K562 (cell line): Measurements from ENCODE around the gene RNF223. TPM values are rescaled to one million over a fixed set of nuclear protein-coding genes. Genes with fewer than 3 reads are reported as not detected.
A peak's percentile ranks its signal among the peaks of the same experiment; 100 is the strongest.

Experiments
- GATAD2A ChIP-seq: fragments of 450-650 bp; IDR thresholded peaks from 2 replicates; pipeline ENCODE4 v1.6.1; 2017
- HLTF ChIP-seq: fragments of 450-650 bp; IDR thresholded peaks from 2 replicates; pipeline ENCODE4 v1.6.1; 2016
- KLF16 ChIP-seq: IDR thresholded peaks from 2 replicates; pipeline ENCODE4 v1.6.1; 2016; ENCODE audit warnings: antibody characterized with exemption
- MECOM ChIP-seq: fragments of 250-450 bp; sonication (Bioruptor Pico); IDR thresholded peaks from 2 replicates; pipeline ENCODE4 v1.8.0; 2022; ENCODE audit warnings: inconsistent platforms
- NR2F6 ChIP-seq: fragments of 450-650 bp; formaldehyde crosslinking; IDR thresholded peaks from 2 replicates; pipeline ENCODE4 v1.4.0; 2020; ENCODE audit warnings: mild to moderate bottlenecking
- NRF1 ChIP-seq, 2 experiments: fragments of 450-650 bp; IDR thresholded peaks in 1 of 2; conservative IDR thresholded peaks in 1 of 2; 2 replicates each; pipeline ENCODE4 v1.6.1; 2014; ENCODE audit warnings: mild to moderate bottlenecking in 2 of 2
- POLR3G ChIP-seq: IDR thresholded peaks from 2 replicates; pipeline ENCODE4 v1.6.1; 2011; ENCODE audit not compliant: insufficient read length, insufficient replicate concordance; ENCODE audit errors: extremely low read depth
- RBM34 ChIP-seq: fragments of 200-400 bp; formaldehyde crosslinking; IDR thresholded peaks from 2 replicates; pipeline ENCODE4 v1.6.1; 2018; ENCODE audit warnings: low read length, borderline replicate concordance; ENCODE audit not compliant: insufficient read depth
- SMAD4 ChIP-seq: fragments of 250-450 bp; sonication (Bioruptor Pico); conservative IDR thresholded peaks from 2 replicates; pipeline ENCODE4 v1.8.0; 2021; ENCODE audit warnings: inconsistent platforms, mild to moderate bottlenecking, moderate library complexity
- TFAM ChIP-seq: fragments of 250-450 bp; sonication (Bioruptor Pico); conservative IDR thresholded peaks from 2 replicates; pipeline ENCODE4 v1.5.0; 2021; ENCODE audit warnings: mild to moderate bottlenecking, moderate library complexity
- ZNF561 ChIP-seq: fragments of 450-650 bp; formaldehyde crosslinking; conservative IDR thresholded peaks from 2 replicates; pipeline ENCODE4 v1.4.0; 2020; ENCODE audit warnings: mild to moderate bottlenecking, moderate library complexity
- ZNF644 ChIP-seq: fragments of 200-800 bp; sonication (Bioruptor generic); IDR thresholded peaks from 2 replicates; pipeline ENCODE4 v1.6.1; 2016; ENCODE audit warnings: low read depth, missing genetic modification characterization, missing compliant biosample characterization
- ZNF717 ChIP-seq: fragments of 250-450 bp; sonication (Bioruptor Pico); IDR thresholded peaks from 2 replicates; pipeline ENCODE4 v1.5.0; 2021
- ZSCAN32 ChIP-seq: fragments of 450-650 bp; formaldehyde crosslinking; IDR thresholded peaks from 2 replicates; pipeline ENCODE4 v1.4.0; 2020; ENCODE audit warnings: mild to moderate bottlenecking, moderate library complexity
- polyA plus RNA-seq, 8 experiments: library from polyadenylated mRNA; depleted of rRNA in 4 of 8; stranded (reverse) in 5 of 8; unstranded in 3 of 8; fragments of >200 nt; fragmentation: Nextera tagmentation in 2 of 8; fragmentation: Illumina TruSeq in 1 of 8; extraction: Ambion mirVana in 2 of 8; extraction: Trizol in 1 of 8; gene quantifications; 2 replicates each; pipeline versions ENCODE4 v1.2.1 to v1.2.3, GENCODE V29; 2011 to 2014; ENCODE audit warnings: inconsistent platforms in 1 of 8, missing spikeins in 1 of 8
- total RNA-seq, 7 experiments: library from RNA; depleted of rRNA in 6 of 7; stranded (reverse); fragments of >200 nt in 6 of 7; fragmentation: Illumina TruSeq in 2 of 7; extraction: Trizol in 2 of 7; gene quantifications; 2 replicates each; pipeline versions ENCODE4 v1.2.1 to v1.2.3, GENCODE V29; 2011 to 2021; ENCODE audit warnings: low replicate concordance in 1 of 7
- TF ChIP-seq, protein P1 (sequence below), 2 experiments: IDR thresholded peaks; 2 replicates each; pipeline ENCODE4 v1.6.1; 2011; ENCODE audit warnings: borderline replicate concordance in 1 of 2, control low read depth in 1 of 2, low read depth in 1 of 2, low read length in 1 of 2, mild to moderate bottlenecking in 1 of 2, mixed read lengths in 1 of 2, moderate library complexity in 1 of 2; ENCODE audit not compliant: insufficient read depth in 1 of 2, insufficient read length in 1 of 2, poor library complexity in 1 of 2, severe bottlenecking in 1 of 2; ENCODE audit errors: extremely low read depth in 1 of 2
- TF ChIP-seq, protein P2 (sequence below): fragments of 450-650 bp; IDR thresholded peaks from 2 replicates; pipeline ENCODE4 v1.6.1; 2017; ENCODE audit warnings: antibody characterized with exemption
- TF ChIP-seq, protein P3 (sequence below): fragments of 250-450 bp; sonication (Bioruptor Pico); IDR thresholded peaks from 2 replicates; pipeline ENCODE4 v1.5.0; 2021
- TF ChIP-seq, protein P4 (sequence below), 2 experiments: fragments of 450-650 bp in 1 of 2; sonication (generic) in 1 of 2; formaldehyde crosslinking in 1 of 2; IDR thresholded peaks in 1 of 2; conservative IDR thresholded peaks in 1 of 2; 2 replicates each; pipeline versions ENCODE4 v1.6.1 to v1.8.1; 2016 to 2023; ENCODE audit warnings: mild to moderate bottlenecking in 2 of 2, moderate library complexity in 2 of 2, inconsistent platforms in 1 of 2, missing genetic modification reagents in 1 of 2
- TF ChIP-seq, protein P5 (sequence below): IDR thresholded peaks from 2 replicates; pipeline ENCODE4 v1.6.1; 2011; ENCODE audit warnings: borderline replicate concordance, low read depth, mild to moderate bottlenecking, moderate library complexity, low read length; ENCODE audit not compliant: insufficient read depth, poor library complexity, severe bottlenecking

RNF223 gene
- total and polyA plus RNA-seq, 9 of the 15 experiments (the other 6 are each of a cell fraction or from before 2014, with no cell fraction given) = 0.04 to 0.32 TPM; not detected in 7

DNA sequence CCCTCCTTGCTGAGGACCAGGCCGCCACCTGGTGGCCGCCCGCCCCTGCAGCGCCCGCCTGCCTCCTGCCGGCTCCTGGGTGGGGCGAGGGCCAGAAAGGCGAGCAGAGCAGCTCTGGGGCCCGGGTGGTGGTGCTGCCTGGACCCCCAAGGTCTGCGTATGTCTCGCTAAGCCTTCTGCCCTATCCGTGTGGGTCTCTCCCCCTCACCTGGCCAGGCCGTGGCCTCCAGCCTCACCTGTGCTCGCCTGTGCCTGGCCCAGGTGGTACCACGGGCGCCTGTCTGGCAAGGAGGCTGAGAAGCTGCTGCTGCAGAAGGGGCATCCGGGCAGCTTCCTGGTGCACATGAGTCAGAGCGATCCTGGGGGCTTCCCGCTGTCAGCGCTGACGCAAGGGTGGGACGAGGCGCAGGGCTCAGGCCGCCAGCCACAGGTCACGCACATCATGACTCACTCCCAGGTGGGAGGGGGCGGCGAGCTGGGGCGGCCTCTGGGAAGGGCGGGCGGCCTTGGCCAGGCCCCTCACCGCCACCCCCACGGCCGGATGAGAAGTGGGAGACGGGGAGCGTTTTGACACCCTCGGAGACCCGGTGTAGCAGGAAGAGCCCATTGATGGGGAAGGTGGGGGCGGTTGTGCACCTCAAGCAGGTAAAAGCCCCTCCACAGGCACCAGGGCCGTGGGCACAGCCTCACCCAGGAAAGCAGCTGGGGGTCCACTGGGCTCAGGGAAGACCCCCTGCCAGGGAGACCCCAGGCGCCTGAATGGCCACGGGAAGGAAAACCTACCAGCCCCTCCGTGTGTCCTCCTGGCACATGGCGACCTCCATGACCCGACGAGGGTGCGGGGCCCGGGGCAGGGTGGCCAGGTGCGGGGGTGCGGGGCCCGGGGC is 9.9 kb downstream of the RNF223 start (continued):
- TF ChIP-seq, protein P1, sequence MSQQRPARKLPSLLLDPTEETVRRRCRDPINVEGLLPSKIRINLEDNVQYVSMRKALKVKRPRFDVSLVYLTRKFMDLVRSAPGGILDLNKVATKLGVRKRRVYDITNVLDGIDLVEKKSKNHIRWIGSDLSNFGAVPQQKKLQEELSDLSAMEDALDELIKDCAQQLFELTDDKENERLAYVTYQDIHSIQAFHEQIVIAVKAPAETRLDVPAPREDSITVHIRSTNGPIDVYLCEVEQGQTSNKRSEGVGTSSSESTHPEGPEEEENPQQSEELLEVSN (IDR thresholded peaks at IDR 0.05; ENCODE audit: borderline replicate concordance in 1 of 2, extremely low read depth in 1 of 2, insufficient read depth in 1 of 2, insufficient read length in 1 of 2, low read depth in 1 of 2, low read length in 1 of 2, poor library complexity in 1 of 2, severe bottlenecking in 1 of 2) = peak in 1 of 2 experiments; percentile 57
- TF ChIP-seq, protein P2, sequence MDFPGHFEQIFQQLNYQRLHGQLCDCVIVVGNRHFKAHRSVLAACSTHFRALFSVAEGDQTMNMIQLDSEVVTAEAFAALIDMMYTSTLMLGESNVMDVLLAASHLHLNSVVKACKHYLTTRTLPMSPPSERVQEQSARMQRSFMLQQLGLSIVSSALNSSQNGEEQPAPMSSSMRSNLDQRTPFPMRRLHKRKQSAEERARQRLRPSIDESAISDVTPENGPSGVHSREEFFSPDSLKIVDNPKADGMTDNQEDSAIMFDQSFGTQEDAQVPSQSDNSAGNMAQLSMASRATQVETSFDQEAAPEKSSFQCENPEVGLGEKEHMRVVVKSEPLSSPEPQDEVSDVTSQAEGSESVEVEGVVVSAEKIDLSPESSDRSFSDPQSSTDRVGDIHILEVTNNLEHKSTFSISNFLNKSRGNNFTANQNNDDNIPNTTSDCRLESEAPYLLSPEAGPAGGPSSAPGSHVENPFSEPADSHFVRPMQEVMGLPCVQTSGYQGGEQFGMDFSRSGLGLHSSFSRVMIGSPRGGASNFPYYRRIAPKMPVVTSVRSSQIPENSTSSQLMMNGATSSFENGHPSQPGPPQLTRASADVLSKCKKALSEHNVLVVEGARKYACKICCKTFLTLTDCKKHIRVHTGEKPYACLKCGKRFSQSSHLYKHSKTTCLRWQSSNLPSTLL = no peak
- TF ChIP-seq NR2F6 (no peak), GATAD2A (peak; percentile 69; the same call in 1 of the 2 replicates), MECOM (CRISPR knock-in tag) (no peak), POLR3G (no peak), ZNF717 (no peak), ZNF561 (CRISPR knock-in tag) (no peak), NRF1 (conservative IDR thresholded peaks at IDR 0.05 in 1 of 2, IDR thresholded peaks at IDR 0.05 in 1 of 2) (peak; percentile 84 to 86), HLTF (no peak), KLF16 (peak; percentile 50; the same call in 1 of the 2 replicates), ZSCAN32 (CRISPR knock-in tag) (no peak), SMAD4 (peak; percentile 64; the same call in 1 of the 2 replicates), TFAM (CRISPR knock-in tag) (no peak), ZNF644 (tag) (no peak), RBM34 (no peak)
- TF ChIP-seq, protein P3, sequence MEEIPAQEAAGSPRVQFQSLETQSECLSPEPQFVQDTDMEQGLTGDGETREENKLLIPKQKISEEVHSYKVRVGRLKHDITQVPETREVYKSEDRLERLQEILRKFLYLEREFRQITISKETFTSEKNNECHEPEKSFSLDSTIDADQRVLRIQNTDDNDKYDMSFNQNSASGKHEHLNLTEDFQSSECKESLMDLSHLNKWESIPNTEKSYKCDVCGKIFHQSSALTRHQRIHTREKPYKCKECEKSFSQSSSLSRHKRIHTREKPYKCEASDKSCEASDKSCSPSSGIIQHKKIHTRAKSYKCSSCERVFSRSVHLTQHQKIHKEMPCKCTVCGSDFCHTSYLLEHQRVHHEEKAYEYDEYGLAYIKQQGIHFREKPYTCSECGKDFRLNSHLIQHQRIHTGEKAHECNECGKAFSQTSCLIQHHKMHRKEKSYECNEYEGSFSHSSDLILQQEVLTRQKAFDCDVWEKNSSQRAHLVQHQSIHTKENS (CRISPR knock-in tag) = no peak
- TF ChIP-seq, protein P4, sequence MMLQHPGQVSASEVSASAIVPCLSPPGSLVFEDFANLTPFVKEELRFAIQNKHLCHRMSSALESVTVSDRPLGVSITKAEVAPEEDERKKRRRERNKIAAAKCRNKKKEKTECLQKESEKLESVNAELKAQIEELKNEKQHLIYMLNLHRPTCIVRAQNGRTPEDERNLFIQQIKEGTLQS (IDR thresholded peaks at IDR 0.05) = peak; percentile 99
- TF ChIP-seq, protein P4 (CRISPR knock-in tag; conservative IDR thresholded peaks at IDR 0.05) = peak; percentile 97
- TF ChIP-seq, protein P5, sequence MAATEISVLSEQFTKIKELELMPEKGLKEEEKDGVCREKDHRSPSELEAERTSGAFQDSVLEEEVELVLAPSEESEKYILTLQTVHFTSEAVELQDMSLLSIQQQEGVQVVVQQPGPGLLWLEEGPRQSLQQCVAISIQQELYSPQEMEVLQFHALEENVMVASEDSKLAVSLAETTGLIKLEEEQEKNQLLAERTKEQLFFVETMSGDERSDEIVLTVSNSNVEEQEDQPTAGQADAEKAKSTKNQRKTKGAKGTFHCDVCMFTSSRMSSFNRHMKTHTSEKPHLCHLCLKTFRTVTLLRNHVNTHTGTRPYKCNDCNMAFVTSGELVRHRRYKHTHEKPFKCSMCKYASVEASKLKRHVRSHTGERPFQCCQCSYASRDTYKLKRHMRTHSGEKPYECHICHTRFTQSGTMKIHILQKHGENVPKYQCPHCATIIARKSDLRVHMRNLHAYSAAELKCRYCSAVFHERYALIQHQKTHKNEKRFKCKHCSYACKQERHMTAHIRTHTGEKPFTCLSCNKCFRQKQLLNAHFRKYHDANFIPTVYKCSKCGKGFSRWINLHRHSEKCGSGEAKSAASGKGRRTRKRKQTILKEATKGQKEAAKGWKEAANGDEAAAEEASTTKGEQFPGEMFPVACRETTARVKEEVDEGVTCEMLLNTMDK = peak; percentile 93
